Measurements from ENCODE around the gene PRSS3. TPM values are rescaled to one million over a fixed set of nuclear protein-coding genes. Genes with fewer than 3 reads are reported as not detected.
A peak's percentile ranks its signal among the peaks of the same experiment; 100 is the strongest.

The PRSS3 gene
- total and polyA plus RNA-seq, 10 of the 15 experiments (the other 5 are each of a cell fraction or from before 2014, with no cell fraction given) = 0.54 TPM; not detected in 9

DNA sequence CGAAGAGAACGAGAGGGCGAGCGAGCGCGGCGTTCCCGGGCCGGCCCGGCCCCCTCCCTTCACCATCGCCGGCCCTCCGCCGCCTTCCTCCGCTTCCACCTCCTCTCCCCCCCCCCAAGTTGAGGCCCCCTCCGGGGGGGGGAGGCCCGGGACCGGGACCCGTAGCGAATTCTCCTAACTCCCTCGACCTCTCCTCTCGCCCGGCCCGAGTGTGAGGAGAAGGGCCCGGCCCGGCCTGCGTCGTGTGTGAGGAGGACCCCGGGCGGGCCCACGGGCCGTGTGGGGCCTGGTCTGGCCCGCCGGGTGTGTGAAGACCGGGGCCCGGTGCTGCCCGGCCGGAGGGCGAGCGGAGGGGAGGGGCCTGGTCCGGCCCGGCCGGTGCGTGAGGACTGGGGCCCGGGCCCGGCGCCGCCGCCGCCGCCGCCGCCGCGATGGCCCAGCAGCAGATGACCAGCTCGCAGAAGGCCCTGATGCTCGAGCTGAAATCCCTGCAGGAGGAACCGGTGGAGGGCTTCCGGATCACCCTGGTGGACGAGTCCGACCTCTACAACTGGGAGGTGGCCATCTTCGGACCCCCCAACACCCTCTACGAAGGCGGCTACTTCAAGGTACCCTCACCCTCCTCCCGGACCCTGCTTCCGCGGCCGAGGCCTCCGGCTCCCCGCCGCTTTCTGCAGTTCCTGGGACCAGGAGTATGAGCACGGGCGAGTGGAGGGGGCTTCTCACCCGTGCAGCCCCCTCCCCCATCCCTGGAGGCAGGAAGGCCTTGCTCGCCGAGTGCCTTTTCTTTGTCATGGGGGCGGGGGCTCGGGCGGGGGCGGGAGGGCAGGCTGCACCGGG is 22.2 kb downstream of the PRSS3 start (continued):
- TF ChIP-seq, protein P1, sequence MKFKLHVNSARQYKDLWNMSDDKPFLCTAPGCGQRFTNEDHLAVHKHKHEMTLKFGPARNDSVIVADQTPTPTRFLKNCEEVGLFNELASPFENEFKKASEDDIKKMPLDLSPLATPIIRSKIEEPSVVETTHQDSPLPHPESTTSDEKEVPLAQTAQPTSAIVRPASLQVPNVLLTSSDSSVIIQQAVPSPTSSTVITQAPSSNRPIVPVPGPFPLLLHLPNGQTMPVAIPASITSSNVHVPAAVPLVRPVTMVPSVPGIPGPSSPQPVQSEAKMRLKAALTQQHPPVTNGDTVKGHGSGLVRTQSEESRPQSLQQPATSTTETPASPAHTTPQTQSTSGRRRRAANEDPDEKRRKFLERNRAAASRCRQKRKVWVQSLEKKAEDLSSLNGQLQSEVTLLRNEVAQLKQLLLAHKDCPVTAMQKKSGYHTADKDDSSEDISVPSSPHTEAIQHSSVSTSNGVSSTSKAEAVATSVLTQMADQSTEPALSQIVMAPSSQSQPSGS (IDR thresholded peaks at IDR 0.05; ENCODE audit: low read length) = no peak
- no peak for TF ChIP-seq ZSCAN29 (IDR thresholded peaks at IDR 0.05)
- TF ChIP-seq NR2C1 (IDR thresholded peaks at IDR 0.05) = peak; percentile 27; the same call in 1 of the 2 replicates
- TF ChIP-seq CREM (IDR thresholded peaks at IDR 0.05; ENCODE audit: low read depth) = no peak
- TF ChIP-seq CBX3 (IDR thresholded peaks at IDR 0.05; ENCODE audit: borderline replicate concordance, low read depth) = no peak
- TF ChIP-seq LARP7 (IDR thresholded peaks at IDR 0.05) = peak; percentile 91
- TF ChIP-seq YY1 (IDR thresholded peaks at IDR 0.05; ENCODE audit: low read depth, low read length) = peak; percentile 80; the same call in 1 of the 2 replicates
- no peak for TF ChIP-seq WRNIP1 (IDR thresholded peaks at IDR 0.05; ENCODE audit: borderline replicate concordance, low read depth, low read length)
- TF ChIP-seq FOS (IDR thresholded peaks at IDR 0.05; ENCODE audit: borderline replicate concordance, extremely low read depth, insufficient read length) = no peak
- no peak for TF ChIP-seq PAX5 (IDR thresholded peaks at IDR 0.05; ENCODE audit: borderline replicate concordance, low read depth, low read length)
- TF ChIP-seq, protein P2, sequence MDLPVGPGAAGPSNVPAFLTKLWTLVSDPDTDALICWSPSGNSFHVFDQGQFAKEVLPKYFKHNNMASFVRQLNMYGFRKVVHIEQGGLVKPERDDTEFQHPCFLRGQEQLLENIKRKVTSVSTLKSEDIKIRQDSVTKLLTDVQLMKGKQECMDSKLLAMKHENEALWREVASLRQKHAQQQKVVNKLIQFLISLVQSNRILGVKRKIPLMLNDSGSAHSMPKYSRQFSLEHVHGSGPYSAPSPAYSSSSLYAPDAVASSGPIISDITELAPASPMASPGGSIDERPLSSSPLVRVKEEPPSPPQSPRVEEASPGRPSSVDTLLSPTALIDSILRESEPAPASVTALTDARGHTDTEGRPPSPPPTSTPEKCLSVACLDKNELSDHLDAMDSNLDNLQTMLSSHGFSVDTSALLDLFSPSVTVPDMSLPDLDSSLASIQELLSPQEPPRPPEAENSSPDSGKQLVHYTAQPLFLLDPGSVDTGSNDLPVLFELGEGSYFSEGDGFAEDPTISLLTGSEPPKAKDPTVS (IDR thresholded peaks at IDR 0.05; ENCODE audit: low read depth, low read length) = no peak
- TF ChIP-seq, protein P3, sequence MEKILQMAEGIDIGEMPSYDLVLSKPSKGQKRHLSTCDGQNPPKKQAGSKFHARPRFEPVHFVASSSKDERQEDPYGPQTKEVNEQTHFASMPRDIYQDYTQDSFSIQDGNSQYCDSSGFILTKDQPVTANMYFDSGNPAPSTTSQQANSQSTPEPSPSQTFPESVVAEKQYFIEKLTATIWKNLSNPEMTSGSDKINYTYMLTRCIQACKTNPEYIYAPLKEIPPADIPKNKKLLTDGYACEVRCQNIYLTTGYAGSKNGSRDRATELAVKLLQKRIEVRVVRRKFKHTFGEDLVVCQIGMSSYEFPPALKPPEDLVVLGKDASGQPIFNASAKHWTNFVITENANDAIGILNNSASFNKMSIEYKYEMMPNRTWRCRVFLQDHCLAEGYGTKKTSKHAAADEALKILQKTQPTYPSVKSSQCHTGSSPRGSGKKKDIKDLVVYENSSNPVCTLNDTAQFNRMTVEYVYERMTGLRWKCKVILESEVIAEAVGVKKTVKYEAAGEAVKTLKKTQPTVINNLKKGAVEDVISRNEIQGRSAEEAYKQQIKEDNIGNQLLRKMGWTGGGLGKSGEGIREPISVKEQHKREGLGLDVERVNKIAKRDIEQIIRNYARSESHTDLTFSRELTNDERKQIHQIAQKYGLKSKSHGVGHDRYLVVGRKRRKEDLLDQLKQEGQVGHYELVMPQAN (conservative IDR thresholded peaks at IDR 0.05) = no peak; the same call in 1 of the 2 replicates

All from GM12878 (cell line).